Activated T-helper 1 cell treated with Interleukin-2 at 50 U/mL for 16 hours (primary cell): ENCODE data around the gene UQCC3.
"Not testable (repeated sequence)": the region's sequence is repeated elsewhere in the genome, so short reads cannot be mapped to it uniquely, and the experiment has no call there.

Experiments used
- DNase-seq: peaks from one replicate; pipeline ENCODE4 v3.0.0-alpha.2; 2020; ENCODE audit warnings: low read depth

Gene UQCC3

GRCh38 chr11:62671608-62672389 lies at the start of gene UQCC3, which contains the start of gene LBHD1:
TSS of gene UQCC3 (plus strand) at chr11:62671673. CDS start at chr11:62671746, 73 bp downstream.
TSS of gene LBHD1 (minus strand) at chr11:62672267. CDS start at chr11:62670031, 2,236 bp downstream.
- peak; percentile 50 for DNase-seq

GRCh38 chr11:62622476-62623089 lies 48.9 kb upstream of the UQCC3 start:
- no peak for DNase-seq

- DNase-seq, result no peak
Observed at GRCh38 chr11:62627713-62628112, 43.8 kb upstream of the UQCC3 start.

- no peak for DNase-seq
Observed at GRCh38 chr11:62632492-62632891, 39.0 kb upstream of the UQCC3 start.

GRCh38 chr11:62644220-62644619 lies 27.3 kb upstream of the UQCC3 start:
- no peak for DNase-seq

- no peak for DNase-seq
Observed at GRCh38 chr11:62645671-62645945, 25.9 kb upstream of the UQCC3 start.

- DNase-seq, result peak; percentile 97
Observed at GRCh38 chr11:62645946-62646824, 25.3 kb upstream of the UQCC3 start, which contains the start of gene GANAB. TSS of gene GANAB (minus strand) at chr11:62646613. CDS start at chr11:62646599, 14 bp downstream.

- DNase-seq, result no peak
Observed at GRCh38 chr11:62646825-62647608, 24.5 kb upstream of the UQCC3 start.

GRCh38 chr11:62647609-62648005 lies 23.9 kb upstream of the UQCC3 start:
- no peak for DNase-seq

- DNase-seq, result no peak
Observed at GRCh38 chr11:62648185-62648966, 23.1 kb upstream of the UQCC3 start.

GRCh38 chr11:62648967-62649364 lies 22.5 kb upstream of the UQCC3 start:
- no peak for DNase-seq

- DNase-seq, result no peak
Observed at GRCh38 chr11:62649486-62649885, 22.0 kb upstream of the UQCC3 start.

- not testable (repeated sequence) for DNase-seq
Observed at GRCh38 chr11:62650283-62650682, 21.2 kb upstream of the UQCC3 start.

- no peak for DNase-seq
Observed at GRCh38 chr11:62652161-62653006, 19.1 kb upstream of the UQCC3 start.

GRCh38 chr11:62654297-62654696 lies 17.2 kb upstream of the UQCC3 start:
- no peak for DNase-seq

GRCh38 chr11:62656796-62657429 lies 14.6 kb upstream of the UQCC3 start:
- no peak for DNase-seq

- no peak for DNase-seq
Observed at GRCh38 chr11:62664405-62665074, 6.9 kb upstream of the UQCC3 start.

GRCh38 chr11:62665075-62665598 lies 6.3 kb upstream of the UQCC3 start, which contains the start of the genes C11orf98 and CSKMT:
TSS of gene C11orf98 (minus strand) at chr11:62665210. CDS start at chr11:62665169, 41 bp downstream.
TSS of gene CSKMT (plus strand) at chr11:62665312. CDS start at chr11:62665880, 568 bp downstream.
- DNase-seq, result peak; percentile 94
